Fibroblast of the aortic adventitia (primary cell): ENCODE data around the gene KSR1. TPM values are rescaled to one million over a fixed set of nuclear protein-coding genes. Genes with fewer than 3 reads are reported as not detected.

Source experiments
- DNase-seq: peaks from one replicate; pipeline ENCODE4 v3.0.0-alpha.2; 2010; ENCODE audit warnings: low read depth
- H3K4me3 ChIP-seq: 2 replicates; pipeline ENCODE4 v1.5.1; 2011; ENCODE audit warnings: low read depth, mild to moderate bottlenecking, control low read depth, low read length, moderate library complexity
- total RNA-seq: library from RNA; depleted of rRNA; stranded (reverse); fragments of >200 nt; gene quantifications from 2 replicates; pipeline ENCODE4 v1.2.3, GENCODE V29; 2012; ENCODE audit warnings: low replicate concordance
- TF ChIP-seq, protein P1 (sequence below): IDR thresholded peaks from 2 replicates; pipeline ENCODE4 v1.5.1; 2011; ENCODE audit warnings: mild to moderate bottlenecking, low read length, control low read depth, inconsistent platforms; ENCODE audit not compliant: insufficient read depth

KSR1 gene
- total RNA-seq, 1 donor = 19.4 TPM

DNA sequence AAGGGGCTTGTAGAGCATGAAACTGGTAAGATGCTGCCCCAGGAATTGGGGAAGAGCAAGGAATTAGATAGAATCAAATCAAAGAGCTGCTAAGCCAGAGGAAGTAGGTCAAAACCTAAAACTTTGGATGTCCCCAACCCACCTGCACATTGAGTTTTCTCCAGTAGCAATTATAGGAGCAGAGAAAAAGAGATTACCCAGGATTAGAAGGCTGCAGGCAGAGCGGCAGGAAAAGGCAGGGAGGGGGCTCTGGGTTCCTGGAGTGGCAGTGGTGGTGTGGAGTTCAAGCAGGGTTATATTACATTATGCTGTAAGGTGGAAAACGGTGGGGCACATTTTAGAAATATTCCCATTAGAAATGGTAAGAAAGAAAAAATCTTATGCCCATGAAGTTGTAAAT lies 68.3 kb downstream of the KSR1 start:
- TF ChIP-seq, protein P1, sequence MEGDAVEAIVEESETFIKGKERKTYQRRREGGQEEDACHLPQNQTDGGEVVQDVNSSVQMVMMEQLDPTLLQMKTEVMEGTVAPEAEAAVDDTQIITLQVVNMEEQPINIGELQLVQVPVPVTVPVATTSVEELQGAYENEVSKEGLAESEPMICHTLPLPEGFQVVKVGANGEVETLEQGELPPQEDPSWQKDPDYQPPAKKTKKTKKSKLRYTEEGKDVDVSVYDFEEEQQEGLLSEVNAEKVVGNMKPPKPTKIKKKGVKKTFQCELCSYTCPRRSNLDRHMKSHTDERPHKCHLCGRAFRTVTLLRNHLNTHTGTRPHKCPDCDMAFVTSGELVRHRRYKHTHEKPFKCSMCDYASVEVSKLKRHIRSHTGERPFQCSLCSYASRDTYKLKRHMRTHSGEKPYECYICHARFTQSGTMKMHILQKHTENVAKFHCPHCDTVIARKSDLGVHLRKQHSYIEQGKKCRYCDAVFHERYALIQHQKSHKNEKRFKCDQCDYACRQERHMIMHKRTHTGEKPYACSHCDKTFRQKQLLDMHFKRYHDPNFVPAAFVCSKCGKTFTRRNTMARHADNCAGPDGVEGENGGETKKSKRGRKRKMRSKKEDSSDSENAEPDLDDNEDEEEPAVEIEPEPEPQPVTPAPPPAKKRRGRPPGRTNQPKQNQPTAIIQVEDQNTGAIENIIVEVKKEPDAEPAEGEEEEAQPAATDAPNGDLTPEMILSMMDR = no peak

GRCh38 chr17:27525316-27525715 lies 69.1 kb downstream of the KSR1 start:
- no peak overlapping the region for H3K4me3 ChIP-seq
- DNase-seq = peak; percentile 63
- TF ChIP-seq, protein P1 = no peak

More for the DNA sequence above, 68.3 kb downstream of the KSR1 start:
- H3K4me3 ChIP-seq = no peak overlapping the region
- no peak for DNase-seq

GRCh38 chr17:27525836-27526603 lies 69.8 kb downstream of the KSR1 start:
- no peak for DNase-seq
- no peak overlapping the region for H3K4me3 ChIP-seq
- TF ChIP-seq, protein P1 = no peak

DNA sequence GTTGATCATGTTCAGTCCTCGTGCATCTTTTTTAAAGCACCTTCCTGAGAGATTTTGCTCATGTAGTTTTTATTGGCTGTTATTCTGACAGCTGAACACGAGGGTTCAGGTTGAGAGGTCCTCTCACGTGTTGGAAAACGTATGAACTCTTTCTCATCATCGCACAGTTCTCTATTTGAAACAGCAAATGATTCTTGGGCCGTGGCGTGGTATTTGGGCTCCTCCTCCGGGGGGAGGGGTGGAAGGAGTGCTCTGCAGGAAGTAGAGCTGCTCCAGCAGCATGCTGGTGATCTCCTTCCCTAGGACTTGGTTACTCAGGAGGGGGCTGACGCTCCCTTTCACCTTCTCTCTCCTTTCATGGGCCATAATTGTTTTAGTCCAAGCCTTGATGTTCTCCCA lies 70.4 kb downstream of the KSR1 start:
- peak; percentile 41 for DNase-seq
- H3K4me3 ChIP-seq = no peak overlapping the region
- TF ChIP-seq, protein P1 = no peak

- no peak overlapping the region for H3K4me3 ChIP-seq
- TF ChIP-seq, protein P1 = peak; percentile 11
- DNase-seq = peak; percentile 63
Measured at GRCh38 chr17:27529230-27529796, 73.1 kb downstream of the KSR1 start.

- DNase-seq = no peak
- H3K4me3 ChIP-seq = no peak overlapping the region
- TF ChIP-seq, protein P1 = no peak
Measured at GRCh38 chr17:27530764-27531391, 74.6 kb downstream of the KSR1 start.
